H4 (cell line): ENCODE data around the gene NTN1. TPM values are rescaled to one million over a fixed set of nuclear protein-coding genes. Genes with fewer than 3 reads are reported as not detected.
"Not testable (repeated sequence)": the region's sequence is repeated elsewhere in the genome, so short reads cannot be mapped to it uniquely, and the experiment has no call there.

Experiments used
- DNase-seq: peaks from one replicate; pipeline ENCODE4 v3.0.0-alpha.2; 2015; ENCODE audit warnings: low spot score
- total RNA-seq: library from RNA; depleted of rRNA; stranded (reverse); fragments of >200 nt; shearing (Covaris generic); gene quantifications from 2 replicates; pipeline ENCODE4 v1.2.3, GENCODE V29; 2014

NTN1 gene
- total RNA-seq, 1 experiment from 2014 or later, result 2.0 TPM

DNA sequence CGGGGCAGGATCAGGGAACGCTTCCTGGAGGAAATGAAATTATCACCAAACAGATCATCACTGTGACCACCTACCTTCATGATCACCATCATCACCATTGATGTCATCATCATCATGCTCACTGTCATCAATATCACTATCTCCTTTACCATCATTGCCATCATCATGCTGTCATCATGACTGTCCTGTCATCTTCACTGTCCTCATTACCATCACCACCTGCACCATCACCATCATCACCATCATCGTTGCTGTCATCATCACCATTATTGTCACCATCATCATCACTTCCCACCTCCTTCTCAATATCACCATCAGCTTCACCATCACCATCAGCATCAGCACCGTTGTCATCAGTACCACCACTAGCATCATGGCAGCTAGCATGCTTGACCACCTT is 65.3 kb downstream of the NTN1 start:
- no peak for DNase-seq

DNA sequence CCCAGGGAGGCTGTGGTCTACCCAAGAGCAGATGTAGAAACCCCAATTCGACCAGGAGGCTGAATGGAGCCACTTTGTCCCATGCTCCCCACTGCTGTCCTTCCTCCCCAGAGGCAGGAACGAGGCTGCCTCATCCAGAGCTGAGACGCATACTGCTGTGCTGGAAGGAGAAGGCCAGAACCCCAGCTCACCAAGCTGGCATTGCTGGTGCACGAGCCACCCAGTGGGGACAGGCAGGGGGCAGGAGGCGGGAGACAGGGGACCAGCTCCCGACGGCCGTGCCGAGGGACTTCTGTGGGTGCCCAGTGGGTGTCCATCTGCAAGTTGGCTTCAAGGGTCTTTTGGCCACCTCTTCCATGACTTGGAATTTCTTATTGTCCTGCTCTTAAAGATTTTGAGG is 66.6 kb downstream of the NTN1 start:
- DNase-seq, result no peak

DNA sequence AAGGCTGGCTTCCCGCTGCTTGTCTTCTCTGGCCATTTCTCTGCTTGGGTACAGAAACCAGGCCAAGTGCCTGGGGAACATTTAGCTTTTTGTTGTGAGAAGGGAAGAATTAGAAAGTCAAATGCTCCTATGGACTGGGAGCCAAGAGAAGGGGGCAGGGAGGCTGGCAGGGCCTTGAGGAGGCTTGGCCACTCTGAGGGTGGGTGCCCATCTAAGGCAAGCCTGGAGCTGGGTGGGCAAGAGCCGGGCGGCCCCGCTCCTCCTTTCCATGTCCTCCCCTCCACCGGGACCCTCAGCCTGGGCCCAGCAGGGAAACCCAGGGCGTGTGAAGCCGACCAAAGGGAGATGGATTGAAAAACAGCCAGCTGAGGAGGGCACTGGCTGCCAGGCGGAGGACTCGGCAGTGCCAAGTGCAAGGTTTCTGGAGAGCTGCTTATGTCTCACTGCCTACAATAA is 69.4 kb downstream of the NTN1 start:
- no peak for DNase-seq

- no peak for DNase-seq
These were observed 72.9 kb downstream of the NTN1 start for GRCh38 chr17:9094193-9094592.

- no peak for DNase-seq
These were observed 74.1 kb downstream of the NTN1 start for GRCh38 chr17:9095390-9095789.

DNA sequence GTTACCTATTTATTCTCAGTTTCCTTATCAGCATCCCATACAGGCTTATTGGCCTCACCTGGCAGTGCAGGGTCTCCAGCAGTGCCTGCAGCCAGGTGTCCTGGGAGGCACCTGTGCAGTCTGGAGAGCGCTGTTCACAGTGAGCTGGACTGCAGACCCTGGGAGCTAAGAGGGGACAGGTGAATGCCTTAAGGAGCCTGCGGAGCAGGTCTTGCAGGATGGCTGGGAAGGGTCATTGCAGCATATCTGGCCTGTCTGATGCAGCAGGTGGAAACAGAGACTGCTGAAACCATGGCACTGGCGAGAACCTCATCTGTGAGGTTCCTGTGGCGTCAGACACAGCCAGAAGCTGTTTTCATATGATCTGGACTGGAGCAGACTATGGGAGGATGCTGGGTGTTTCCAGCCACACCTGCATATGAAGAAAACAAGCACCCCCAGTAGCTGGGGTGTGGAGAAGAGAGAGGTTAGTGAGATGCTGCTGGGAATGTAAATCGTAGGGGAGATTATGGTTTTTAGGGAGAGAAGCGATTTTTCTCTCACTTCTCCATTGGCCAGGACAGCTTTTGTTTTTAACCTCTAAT is 77.0 kb downstream of the NTN1 start:
- DNase-seq, result no peak

DNA sequence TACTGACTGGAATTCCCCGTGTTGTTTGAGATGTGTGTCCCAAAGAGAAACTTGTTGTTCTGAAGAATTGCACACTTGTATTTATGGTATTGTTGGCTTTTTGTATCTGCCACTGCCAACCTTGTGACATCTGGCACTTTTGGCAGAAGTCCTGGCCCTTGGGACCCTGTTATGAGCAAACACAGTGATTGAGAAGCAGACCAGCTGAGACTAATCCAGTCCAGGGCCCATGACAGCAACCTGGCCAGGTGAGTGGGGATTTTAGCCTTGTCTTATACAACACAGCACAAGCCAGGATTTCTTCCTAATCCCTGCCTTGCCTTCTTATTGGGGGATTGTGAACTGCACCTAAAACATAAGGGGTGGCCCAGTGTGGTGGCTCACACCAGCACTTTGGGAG is 80.0 kb downstream of the NTN1 start:
- DNase-seq, result no peak

GRCh38 chr17:9103193-9103592 is 81.9 kb downstream of the NTN1 start:
- not testable (repeated sequence) for DNase-seq

GRCh38 chr17:9104370-9105041 is 83.2 kb downstream of the NTN1 start:
- DNase-seq, result no peak

- no peak for DNase-seq
These were observed 84.0 kb downstream of the NTN1 start for GRCh38 chr17:9105068-9105868.

- not testable (repeated sequence) for DNase-seq
These were observed 85.0 kb downstream of the NTN1 start for GRCh38 chr17:9106278-9106677.

- no peak for DNase-seq
These were observed 86.2 kb downstream of the NTN1 start for GRCh38 chr17:9107527-9107926.

GRCh38 chr17:9108146-9108545 is 86.8 kb downstream of the NTN1 start:
- no peak for DNase-seq

DNA sequence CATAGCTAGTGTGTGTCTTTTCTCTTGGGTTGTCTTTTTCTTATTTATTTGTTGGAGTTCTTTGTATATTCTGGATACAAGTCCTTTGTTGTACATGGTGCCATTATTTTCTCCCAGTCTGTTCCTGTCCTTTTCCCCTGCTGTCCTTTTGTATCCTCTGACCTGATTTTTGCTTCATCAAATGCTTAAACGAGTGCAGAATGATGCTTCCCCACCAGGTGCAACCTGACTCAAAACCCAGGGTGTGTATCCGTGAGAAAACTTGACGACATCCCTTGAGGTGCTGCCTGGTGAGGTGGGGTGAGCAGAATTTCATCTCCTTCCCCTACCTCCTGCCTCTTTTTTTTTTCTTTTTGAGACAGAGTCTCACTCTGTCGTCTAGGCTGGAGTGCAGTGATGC is 88.6 kb downstream of the NTN1 start:
- no peak for DNase-seq

DNA sequence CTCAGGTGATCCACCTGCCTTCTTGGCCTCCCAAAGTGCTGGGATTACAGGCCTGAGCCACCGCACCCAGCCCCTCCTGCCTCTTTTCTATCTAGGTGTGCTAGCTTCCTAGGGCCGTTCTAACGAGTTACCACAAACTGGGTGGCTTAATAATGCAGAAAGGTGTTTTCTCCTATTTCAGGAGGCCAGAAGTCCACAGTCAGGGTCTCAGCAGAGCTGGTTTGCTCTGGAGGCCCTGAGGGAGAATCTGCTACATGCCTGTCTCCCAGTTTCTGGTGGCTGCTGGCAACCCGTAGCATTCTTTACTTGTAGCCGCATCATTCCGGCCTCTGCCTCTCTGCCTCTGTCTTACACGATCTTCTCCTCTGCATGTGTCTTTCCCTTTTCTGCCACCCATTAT is 89.2 kb downstream of the NTN1 start:
- no peak for DNase-seq

GRCh38 chr17:9115214-9116191 is 94.2 kb downstream of the NTN1 start:
- peak; percentile 23 for DNase-seq

GRCh38 chr17:9116311-9116835 is 95.1 kb downstream of the NTN1 start:
- no peak for DNase-seq

DNA sequence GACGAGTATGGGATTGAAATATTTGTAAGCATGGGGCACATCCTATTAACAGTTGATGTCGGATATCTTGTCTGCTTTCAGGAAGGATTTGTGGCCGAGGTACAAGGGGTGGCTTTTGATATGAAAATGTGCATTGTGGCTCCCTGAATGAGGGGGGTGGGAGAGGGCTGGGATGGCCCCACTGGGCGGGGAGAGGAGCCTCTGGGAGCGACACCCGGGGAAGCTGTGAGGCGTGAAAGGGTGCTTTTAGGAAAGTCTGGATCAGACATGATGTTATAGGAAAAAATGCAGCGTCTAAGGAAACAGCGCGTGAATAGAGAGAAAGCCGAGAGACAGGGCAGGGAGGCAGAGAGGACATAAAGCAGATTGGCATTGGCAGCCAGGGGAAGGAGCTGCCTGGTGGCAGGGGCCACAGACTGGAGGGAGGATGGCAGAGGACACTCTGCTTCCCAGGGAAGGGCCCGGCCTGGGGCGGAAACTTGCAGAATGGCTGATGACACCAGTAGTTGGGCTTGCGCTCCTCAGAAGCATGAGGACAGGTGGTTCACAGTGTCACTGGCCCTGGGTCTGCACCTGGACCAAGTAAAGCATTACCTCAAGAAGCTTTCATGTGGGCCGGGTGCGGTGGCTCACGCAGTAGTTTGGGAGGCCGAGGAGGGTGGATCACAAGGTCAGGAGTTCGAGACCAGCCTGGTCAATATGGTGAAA is 95.7 kb downstream of the NTN1 start:
- no peak for DNase-seq

DNA sequence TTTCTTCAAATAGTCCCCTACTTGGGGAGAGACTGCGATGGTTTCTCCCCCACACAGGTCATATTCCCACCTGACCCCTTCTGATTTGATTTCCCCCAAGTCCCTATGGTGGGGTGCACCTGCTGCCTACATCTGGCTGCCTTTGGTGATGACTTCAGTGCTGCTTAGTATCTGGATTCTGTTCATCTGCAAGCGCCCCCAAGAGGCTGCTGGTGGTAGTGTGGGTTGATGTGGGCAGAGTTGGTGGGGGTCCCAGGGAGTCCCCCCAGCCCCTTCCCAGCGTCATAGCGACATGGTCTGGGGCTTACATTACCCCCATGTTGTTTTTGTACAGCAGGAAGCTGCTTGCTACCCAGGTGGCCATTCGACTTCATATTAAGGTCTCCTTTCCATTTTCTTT is 99.2 kb downstream of the NTN1 start:
- no peak for DNase-seq

DNA sequence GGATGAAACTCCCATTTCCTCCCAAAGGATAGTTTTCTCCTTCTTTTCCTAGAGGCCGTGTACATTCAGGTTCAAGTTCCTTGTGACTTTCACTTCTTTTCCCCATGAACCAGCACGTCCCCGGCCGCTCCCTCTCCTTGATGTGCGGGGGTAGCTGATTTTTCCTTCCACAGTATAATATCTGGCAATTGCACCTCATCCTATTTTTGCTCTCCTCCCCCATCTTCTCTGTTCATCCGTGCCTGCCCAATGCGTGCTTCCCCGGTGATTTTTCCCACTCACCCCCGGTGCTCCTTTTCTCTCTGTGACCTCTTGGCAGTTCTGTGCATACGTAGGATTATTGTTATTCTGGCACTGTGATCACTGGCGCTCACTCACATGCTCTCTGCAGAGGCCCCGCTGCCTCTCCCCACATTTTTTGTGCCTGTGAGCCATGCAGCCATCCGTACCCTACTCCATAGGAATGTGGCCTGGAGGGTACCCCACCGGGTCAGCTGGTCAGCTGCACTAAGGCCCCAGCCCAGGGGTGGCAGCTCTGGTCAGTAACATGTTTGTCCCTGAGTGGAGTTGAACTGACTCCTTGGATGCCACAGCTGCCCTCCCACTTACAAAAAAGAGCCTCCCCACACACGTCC is 100.0 kb downstream of the NTN1 start:
- DNase-seq, result no peak
